Activated CD4-positive, alpha-beta T cell treated with anti-CD3 and anti-CD28 coated beads, Interleukin-2, amount 10 ng/mL, durations not matched to agents 24 days and 14 days (primary cell): ENCODE data around the gene GABRG3. TPM values are rescaled to one million over a fixed set of nuclear protein-coding genes. Genes with fewer than 3 reads are reported as not detected.

Experiments
- DNase-seq: peaks from one replicate; pipeline ENCODE4 v3.0.0; 2022
- H3K27ac Mint-ChIP-seq: one replicate; pipeline ENCODE4 v1.8.0; 2022; ENCODE audit warnings: mild to moderate bottlenecking, mixed read lengths
- H3K27me3 Mint-ChIP-seq: one replicate; pipeline ENCODE4 v1.8.0; 2022; ENCODE audit warnings: mixed read lengths
- H3K36me3 Mint-ChIP-seq: one replicate; pipeline ENCODE4 v1.8.0; 2022; ENCODE audit warnings: low read depth, mild to moderate bottlenecking, mixed read lengths
- H3K4me1 Mint-ChIP-seq: one replicate; pipeline ENCODE4 v1.8.0; 2021; ENCODE audit warnings: mixed read lengths
- H3K4me3 Mint-ChIP-seq: one replicate; pipeline ENCODE4 v1.8.0; 2022; ENCODE audit warnings: mild to moderate bottlenecking, moderate library complexity, mixed read lengths
- H3K9me3 Mint-ChIP-seq: one replicate; pipeline ENCODE4 v1.8.0; 2021; ENCODE audit warnings: mixed read lengths
- intact Hi-C: fragments of 100-400 bp; cut with micrococcal nuclease; formaldehyde crosslinking; loops from one replicate; pipeline ENCODE4 v1.15.1; 2023
- total RNA-seq: library from RNA; stranded (reverse); gene quantifications from 2 replicates; pipeline ENCODE4 v1.2.3, GENCODE V29; 2022

Gene GABRG3
- total RNA-seq, 1 donor from 2014 or later = not detected

- Mint-ChIP-seq H3K27ac (no peak overlapping the region), H3K4me1 (no peaks in the 10 kb centered on the region), H3K9me3 (no peaks in the 10 kb centered on the region), H3K36me3 (no peaks in the 10 kb centered on the region), H3K4me3 (no peak overlapping the region), H3K27me3 (no peaks in the 10 kb centered on the region)
- intact Hi-C loops = no loop called here
- DNase-seq = no peak
These were observed 277.3 kb downstream of the GABRG3 start for GRCh38 chr15:27248251-27248650.

GRCh38 chr15:27249046-27249759 is 278.2 kb downstream of the GABRG3 start:
- Mint-ChIP-seq H3K9me3 (no peaks in the 10 kb centered on the region), H3K27ac (no peak overlapping the region), H3K4me3 (no peak overlapping the region), H3K27me3 (no peaks in the 10 kb centered on the region), H3K36me3 (no peaks in the 10 kb centered on the region), H3K4me1 (no peaks in the 10 kb centered on the region)
- no peak for DNase-seq
- intact Hi-C loops = no loop called here

- Mint-ChIP-seq H3K36me3 (no peaks in the 10 kb centered on the region), H3K4me1 (no peaks in the 10 kb centered on the region), H3K4me3 (no peak overlapping the region), H3K27ac (no peak overlapping the region), H3K9me3 (no peaks in the 10 kb centered on the region), H3K27me3 (no peaks in the 10 kb centered on the region)
- intact Hi-C loops = no loop called here
- DNase-seq = no peak
These were observed 278.8 kb downstream of the GABRG3 start for GRCh38 chr15:27249760-27250109.

- no peak overlapping the region for H3K4me3 Mint-ChIP-seq
- H3K4me1 Mint-ChIP-seq = no peaks in the 10 kb centered on the region
- no peak overlapping the region for H3K27ac Mint-ChIP-seq
- no peaks in the 10 kb centered on the region for H3K9me3 Mint-ChIP-seq
- peak; percentile 18 for DNase-seq
- intact Hi-C loops = no loop called here
- H3K36me3 Mint-ChIP-seq = no peaks in the 10 kb centered on the region
- H3K27me3 Mint-ChIP-seq = no peaks in the 10 kb centered on the region
These were observed 279.2 kb downstream of the GABRG3 start for GRCh38 chr15:27250223-27250622.

GRCh38 chr15:27254055-27254454 is 283.1 kb downstream of the GABRG3 start:
- H3K4me1 Mint-ChIP-seq = no peaks in the 10 kb centered on the region
- intact Hi-C loops = no loop called here
- H3K27ac Mint-ChIP-seq = no peak overlapping the region
- no peaks in the 10 kb centered on the region for H3K27me3 Mint-ChIP-seq
- H3K4me3 Mint-ChIP-seq = no peak overlapping the region
- peak; percentile 15 for DNase-seq
- no peaks in the 10 kb centered on the region for H3K36me3 Mint-ChIP-seq
- peaks cover 4% of the 10 kb centered on the region for H3K9me3 Mint-ChIP-seq

- peaks cover 10% of the 10 kb centered on the region for H3K9me3 Mint-ChIP-seq
- H3K27ac Mint-ChIP-seq = no peak overlapping the region
- DNase-seq = no peak
- no peaks in the 10 kb centered on the region for H3K36me3 Mint-ChIP-seq
- no peaks in the 10 kb centered on the region for H3K27me3 Mint-ChIP-seq
- H3K4me1 Mint-ChIP-seq = no peaks in the 10 kb centered on the region
- intact Hi-C loops = no loop called here
- no peak overlapping the region for H3K4me3 Mint-ChIP-seq
These were observed 283.8 kb downstream of the GABRG3 start for GRCh38 chr15:27254801-27255200.

GRCh38 chr15:27256446-27256845 is 285.5 kb downstream of the GABRG3 start:
- no peak overlapping the region for H3K27ac Mint-ChIP-seq
- H3K9me3 Mint-ChIP-seq = peaks cover 10% of the 10 kb centered on the region
- intact Hi-C loops = no loop called here
- DNase-seq = no peak
- H3K27me3 Mint-ChIP-seq = no peaks in the 10 kb centered on the region
- H3K4me1 Mint-ChIP-seq = no peaks in the 10 kb centered on the region
- no peaks in the 10 kb centered on the region for H3K36me3 Mint-ChIP-seq
- no peak overlapping the region for H3K4me3 Mint-ChIP-seq

- Mint-ChIP-seq H3K27me3 (no peaks in the 10 kb centered on the region), H3K36me3 (no peaks in the 10 kb centered on the region), H3K4me3 (no peak overlapping the region), H3K4me1 (no peaks in the 10 kb centered on the region), H3K27ac (no peak overlapping the region), H3K9me3 (peaks cover 16% of the 10 kb centered on the region)
- intact Hi-C loops = no loop called here
- no peak for DNase-seq
These were observed 287.3 kb downstream of the GABRG3 start for GRCh38 chr15:27258287-27258686.

- no peaks in the 10 kb centered on the region for H3K27me3 Mint-ChIP-seq
- no peaks in the 10 kb centered on the region for H3K36me3 Mint-ChIP-seq
- no peaks in the 10 kb centered on the region for H3K4me1 Mint-ChIP-seq
- peaks cover 16% of the 10 kb centered on the region for H3K9me3 Mint-ChIP-seq
- H3K4me3 Mint-ChIP-seq = no peak overlapping the region
- intact Hi-C loops = no loop called here
- no peak overlapping the region for H3K27ac Mint-ChIP-seq
- no peak for DNase-seq
These were observed 289.5 kb downstream of the GABRG3 start for GRCh38 chr15:27260523-27260922.

- no peaks in the 10 kb centered on the region for H3K36me3 Mint-ChIP-seq
These were observed 297.9 kb downstream of the GABRG3 start for GRCh38 chr15:27268923-27269322.

GRCh38 chr15:27271258-27271657 is 300.3 kb downstream of the GABRG3 start:
- H3K27me3 Mint-ChIP-seq = no peaks in the 10 kb centered on the region
- H3K36me3 Mint-ChIP-seq = no peaks in the 10 kb centered on the region
- H3K9me3 Mint-ChIP-seq = peaks cover 18% of the 10 kb centered on the region
- no peak for DNase-seq
- H3K4me3 Mint-ChIP-seq = no peak overlapping the region
- H3K4me1 Mint-ChIP-seq = no peaks in the 10 kb centered on the region
- intact Hi-C loops = no loop called here
- no peak overlapping the region for H3K27ac Mint-ChIP-seq

More at GRCh38 chr15:27268923-27269322, 297.9 kb downstream of the GABRG3 start:
- Mint-ChIP-seq H3K27ac (no peak overlapping the region), H3K4me3 (no peak overlapping the region), H3K27me3 (no peaks in the 10 kb centered on the region), H3K4me1 (no peaks in the 10 kb centered on the region), H3K9me3 (peaks cover 18% of the 10 kb centered on the region)
- DNase-seq = no peak
- intact Hi-C loops = no loop called here

- H3K27me3 Mint-ChIP-seq = no peaks in the 10 kb centered on the region
- no peak overlapping the region for H3K27ac Mint-ChIP-seq
- intact Hi-C loops = no loop called here
- H3K9me3 Mint-ChIP-seq = peaks cover 15% of the 10 kb centered on the region
- H3K4me1 Mint-ChIP-seq = no peaks in the 10 kb centered on the region
- no peak overlapping the region for H3K4me3 Mint-ChIP-seq
- no peak for DNase-seq
- H3K36me3 Mint-ChIP-seq = no peaks in the 10 kb centered on the region
These were observed 301.4 kb downstream of the GABRG3 start for GRCh38 chr15:27272427-27272826.

- Mint-ChIP-seq H3K4me3 (no peak overlapping the region), H3K4me1 (no peaks in the 10 kb centered on the region), H3K27ac (no peak overlapping the region), H3K27me3 (no peaks in the 10 kb centered on the region), H3K36me3 (no peaks in the 10 kb centered on the region), H3K9me3 (peaks cover 15% of the 10 kb centered on the region)
- no peak for DNase-seq
- intact Hi-C loops = no loop called here
These were observed 302.5 kb downstream of the GABRG3 start for GRCh38 chr15:27273506-27273905.

- no peaks in the 10 kb centered on the region for H3K9me3 Mint-ChIP-seq
- no peaks in the 10 kb centered on the region for H3K27me3 Mint-ChIP-seq
- intact Hi-C loops = no loop called here
These were observed 307.8 kb downstream of the GABRG3 start for GRCh38 chr15:27278761-27279160.

GRCh38 chr15:27292641-27293040 is 321.7 kb downstream of the GABRG3 start:
- H3K36me3 Mint-ChIP-seq = no peaks in the 10 kb centered on the region
- H3K27ac Mint-ChIP-seq = no peak overlapping the region
- intact Hi-C loops = no loop called here
- H3K4me1 Mint-ChIP-seq = no peaks in the 10 kb centered on the region
- H3K4me3 Mint-ChIP-seq = no peak overlapping the region
- no peak for DNase-seq
- H3K9me3 Mint-ChIP-seq = peaks cover 3% of the 10 kb centered on the region
- no peaks in the 10 kb centered on the region for H3K27me3 Mint-ChIP-seq

More at GRCh38 chr15:27278761-27279160, 307.8 kb downstream of the GABRG3 start:
- no peak overlapping the region for H3K27ac Mint-ChIP-seq
- no peaks in the 10 kb centered on the region for H3K4me1 Mint-ChIP-seq
- no peak for DNase-seq
- H3K36me3 Mint-ChIP-seq = no peaks in the 10 kb centered on the region
- H3K4me3 Mint-ChIP-seq = no peak overlapping the region
